HepG2 (cell line): ENCODE data around the gene FAM177B. TPM values are rescaled to one million over a fixed set of nuclear protein-coding genes. Genes with fewer than 3 reads are reported as not detected.
A peak's percentile ranks its signal among the peaks of the same experiment; 100 is the strongest.

Experiments
- ASH2L ChIP-seq: fragments of 300-600, 200-600 bp; sonication (generic); IDR thresholded peaks from 2 replicates; pipeline ENCODE4 v1.7.0; 2017; ENCODE audit warnings: low read depth, mild to moderate bottlenecking, moderate library complexity, mixed read lengths, low read length; ENCODE audit not compliant: insufficient read length
- ATF6 ChIP-seq: sonication (generic); formaldehyde crosslinking; conservative IDR thresholded peaks from 2 replicates; pipeline ENCODE4 v1.4.0; 2020; ENCODE audit warnings: missing genetic modification reagents
- ATRX ChIP-seq: sonication (generic); formaldehyde crosslinking; IDR thresholded peaks from 2 replicates; pipeline ENCODE4 v1.4.0; 2020; ENCODE audit warnings: missing genetic modification reagents, borderline replicate concordance
- CSRNP1 ChIP-seq: sonication (generic); formaldehyde crosslinking; IDR thresholded peaks from 2 replicates; pipeline ENCODE4 v1.8.1; 2023; ENCODE audit warnings: mild to moderate bottlenecking, missing genetic modification reagents
- DPF2 ChIP-seq: sonication (generic); formaldehyde crosslinking; IDR thresholded peaks from 2 replicates; pipeline ENCODE4 v1.4.0; 2020; ENCODE audit warnings: mild to moderate bottlenecking, low read depth, missing genetic modification reagents, borderline replicate concordance
- FOXJ3 ChIP-seq: sonication (generic); formaldehyde crosslinking; IDR thresholded peaks from 2 replicates; pipeline ENCODE4 v1.4.0; 2020; ENCODE audit warnings: missing genetic modification reagents, mild to moderate bottlenecking, borderline replicate concordance
- HNF4G ChIP-seq, 2 experiments: sonication (generic) in 1 of 2; formaldehyde crosslinking in 1 of 2; IDR thresholded peaks; 2 replicates each; pipeline versions ENCODE4 v1.4.0 to v1.6.1; 2011 to 2020; ENCODE audit warnings: borderline replicate concordance in 2 of 2, low read depth in 2 of 2, mild to moderate bottlenecking in 2 of 2, low read length in 1 of 2, missing genetic modification reagents in 1 of 2, moderate library complexity in 1 of 2
- NR2F2 ChIP-seq: IDR thresholded peaks from 2 replicates; pipeline ENCODE4 v1.6.1; 2012; ENCODE audit warnings: low read depth, inconsistent platforms, borderline replicate concordance
- NRL ChIP-seq: sonication (generic); formaldehyde crosslinking; IDR thresholded peaks from 2 replicates; pipeline ENCODE4 v1.5.0; 2020; ENCODE audit warnings: missing genetic modification reagents, mild to moderate bottlenecking, moderate library complexity, borderline replicate concordance
- REST ChIP-seq, 2 experiments: IDR thresholded peaks; 2 replicates each; pipeline ENCODE4 v1.6.1; 2011 to 2012; ENCODE audit warnings: low read length in 2 of 2, borderline replicate concordance in 1 of 2, low read depth in 1 of 2, mild to moderate bottlenecking in 1 of 2, moderate library complexity in 1 of 2
- RFX3 ChIP-seq: IDR thresholded peaks from 2 replicates; pipeline ENCODE4 v1.6.1; 2016; ENCODE audit warnings: missing biosample characterization, missing genetic modification reagents
- SP5 ChIP-seq: IDR thresholded peaks from 2 replicates; pipeline ENCODE4 v1.6.1; 2016; ENCODE audit warnings: low read depth, borderline replicate concordance
- TBP ChIP-seq: sonication (generic); formaldehyde crosslinking; IDR thresholded peaks from 2 replicates; pipeline ENCODE4 v1.5.0; 2020; ENCODE audit warnings: missing genetic modification reagents
- TOPORS ChIP-seq: sonication (generic); formaldehyde crosslinking; IDR thresholded peaks from 2 replicates; pipeline ENCODE4 v1.8.0; 2023; ENCODE audit warnings: mild to moderate bottlenecking, missing genetic modification reagents
- ZBTB8A ChIP-seq: sonication (generic); formaldehyde crosslinking; IDR thresholded peaks from 2 replicates; pipeline ENCODE4 v1.4.0; 2020; ENCODE audit warnings: mild to moderate bottlenecking, low read depth, missing genetic modification reagents, borderline replicate concordance
- ZNF33B ChIP-seq: sonication (generic); formaldehyde crosslinking; IDR thresholded peaks from 2 replicates; pipeline ENCODE4 v1.5.1; 2020; ENCODE audit warnings: mild to moderate bottlenecking, missing genetic modification reagents
- ZNF354B ChIP-seq: sonication (generic); formaldehyde crosslinking; IDR thresholded peaks from 2 replicates; pipeline ENCODE4 v1.8.0; 2022; ENCODE audit warnings: mild to moderate bottlenecking, missing genetic modification reagents
- ZNF549 ChIP-seq: sonication (generic); formaldehyde crosslinking; IDR thresholded peaks from 2 replicates; pipeline ENCODE4 v1.5.0; 2020; ENCODE audit warnings: missing genetic modification reagents
- ZNF616 ChIP-seq: sonication (generic); formaldehyde crosslinking; IDR thresholded peaks from 2 replicates; pipeline ENCODE4 v1.5.0; 2020; ENCODE audit warnings: low read depth, mild to moderate bottlenecking, missing genetic modification reagents
- ZNF7 ChIP-seq: IDR thresholded peaks from 2 replicates; pipeline ENCODE4 v1.6.1; 2016; ENCODE audit warnings: missing biosample characterization, missing genetic modification reagents
- ZNF75D ChIP-seq: sonication (generic); formaldehyde crosslinking; IDR thresholded peaks from 2 replicates; pipeline ENCODE4 v1.8.1; 2023; ENCODE audit warnings: missing genetic modification reagents, mild to moderate bottlenecking, borderline replicate concordance
- ZSCAN25 ChIP-seq: sonication (generic); formaldehyde crosslinking; IDR thresholded peaks from 2 replicates; pipeline ENCODE4 v1.8.0; 2022; ENCODE audit warnings: mild to moderate bottlenecking, missing genetic modification reagents
- polyA plus RNA-seq, 8 experiments: library from polyadenylated mRNA; depleted of rRNA in 3 of 8; stranded (reverse) in 7 of 8; unstranded in 1 of 8; fragments of >200 nt; fragmentation: Illumina TruSeq in 4 of 8; extraction: Trizol in 4 of 8; gene quantifications; 2 replicates each; pipeline versions ENCODE4 v1.2.1 to v1.2.3, GENCODE V29; 2011 to 2016; ENCODE audit warnings: low read depth in 4 of 8, missing spikeins in 1 of 8, mixed read lengths in 1 of 8; ENCODE audit not compliant: insufficient read depth in 1 of 8
- total RNA-seq, 5 experiments: library from RNA; depleted of rRNA; stranded (reverse); fragments of >200 nt; fragmentation: Illumina TruSeq; extraction: Trizol; gene quantifications; 2 replicates each; pipeline ENCODE4 v1.2.3, GENCODE V29; 2016; ENCODE audit warnings: low read depth in 1 of 5

FAM177B gene
- total and polyA plus RNA-seq, 2 of the 13 experiments (the other 11 are each of a cell fraction or from before 2014, with no cell fraction given): 0.05 TPM; not detected in 1

GRCh38 chr1:222713091-222713961, 23.7 kb upstream of the FAM177B start (continued):
- peak; percentile 62 for TF ChIP-seq SP5 (CRISPR knock-in tag)
- no peak for TF ChIP-seq ZSCAN25 (CRISPR knock-in tag)
- no peak for TF ChIP-seq REST (IDR thresholded peaks at IDR 0.05; ENCODE audit: borderline replicate concordance in 1 of 2, low read depth in 1 of 2, low read length in 2 of 2)
- 0 out of 2 replicates have a peak, but pooled peaks have one; percentile 23 for TF ChIP-seq ATF6
- 0 out of 2 replicates have a peak, but pooled peaks have one; percentile 24 for TF ChIP-seq FOXJ3 (CRISPR knock-in tag)
- no peak for TF ChIP-seq HNF4G (IDR thresholded peaks at IDR 0.05; ENCODE audit: borderline replicate concordance, low read depth, low read length)
- TF ChIP-seq HNF4G (CRISPR knock-in tag; IDR thresholded peaks at IDR 0.05; ENCODE audit: borderline replicate concordance, low read depth): peak; percentile 24; the same call in 1 of the 2 replicates
- TF ChIP-seq ATRX (CRISPR knock-in tag): no peak
- no peak for TF ChIP-seq TOPORS
- TF ChIP-seq DPF2 (CRISPR knock-in tag): no peak
- no peak for TF ChIP-seq NRL
- 0 out of 2 replicates have a peak, but pooled peaks have one; percentile 3 for TF ChIP-seq ZNF354B (CRISPR knock-in tag)
- TF ChIP-seq TBP (CRISPR knock-in tag): no peak
- peak; percentile 80 for TF ChIP-seq ASH2L
- no peak for TF ChIP-seq ZBTB8A
- no peak for TF ChIP-seq ZNF616 (CRISPR knock-in tag)
- no peak for TF ChIP-seq ZNF549 (CRISPR knock-in tag)
- TF ChIP-seq NR2F2: no peak
- TF ChIP-seq RFX3 (CRISPR knock-in tag): no peak
- no peak for TF ChIP-seq ZNF33B
- TF ChIP-seq ZNF7 (CRISPR knock-in tag): peak; percentile 97
- TF ChIP-seq ZNF75D (CRISPR knock-in tag): no peak
- no peak for TF ChIP-seq CSRNP1 (CRISPR knock-in tag)
